GM10266 (cell line): ENCODE results near the gene DOCK3.
"Not testable (repeated sequence)": the region's sequence is repeated elsewhere in the genome, so short reads cannot be mapped to it uniquely, and the experiment has no call there.

Experiments used
- DNase-seq: peaks from one replicate; pipeline ENCODE4 v3.0.0; 2012; ENCODE audit errors: extremely low spot score
- CTCF ChIP-seq: IDR thresholded peaks from 2 replicates; pipeline ENCODE4 v1.5.1; 2012; ENCODE audit warnings: mild to moderate bottlenecking, low read depth; ENCODE audit not compliant: control insufficient read depth, insufficient read depth; ENCODE audit errors: missing control alignments

The DOCK3 gene

GRCh38 chr3:51173518-51174271, 499.0 kb downstream of the DOCK3 start:
- no peak for DNase-seq
- TF ChIP-seq CTCF: no peak

GRCh38 chr3:51176923-51177322, 502.2 kb downstream of the DOCK3 start:
- no peak for DNase-seq
- no peak for TF ChIP-seq CTCF

- not testable (repeated sequence) for DNase-seq
These were observed 511.7 kb downstream of the DOCK3 start for GRCh38 chr3:51186446-51186845.

- DNase-seq: no peak
- TF ChIP-seq CTCF: no peak
These were observed 515.5 kb downstream of the DOCK3 start for GRCh38 chr3:51190199-51190598.

GRCh38 chr3:51190827-51191226, 516.1 kb downstream of the DOCK3 start:
- TF ChIP-seq CTCF: no peak
- no peak for DNase-seq

- TF ChIP-seq CTCF: no peak
- DNase-seq: no peak
These were observed 517.0 kb downstream of the DOCK3 start for GRCh38 chr3:51191768-51192167.

GRCh38 chr3:51198477-51198876, 523.8 kb downstream of the DOCK3 start:
- no peak for DNase-seq
- TF ChIP-seq CTCF: no peak

- DNase-seq: not testable (repeated sequence)
These were observed 524.6 kb downstream of the DOCK3 start for GRCh38 chr3:51199296-51199695.
